ENCODE measurements around the gene CDCA8.

CDCA8 gene

GRCh38 chr1:37692078-37692833 is at the start of gene CDCA8:
Gene CDCA8, plus strand, starts transcription at chr1:37692516. Its CDS starts 175 bp downstream, at chr1:37692691.
- in situ Hi-C loops (cut with MboI; ENCODE audit: low sequenced_read_pairs, unreplicated experiment) = no loop called here
- DNase-seq (ENCODE audit: low spot score) = peak; percentile 99
- TF ChIP-seq CTCF (IDR thresholded peaks at IDR 0.05; ENCODE audit: borderline replicate concordance, control extremely low read depth, extremely low read depth, insufficient read depth, missing control alignments) = peak; percentile 67

GRCh38 chr1:37647281-37647680 is 45.0 kb upstream of the CDCA8 start:
- no peak for DNase-seq (ENCODE audit: low spot score)
- TF ChIP-seq CTCF (IDR thresholded peaks at IDR 0.05; ENCODE audit: borderline replicate concordance, control extremely low read depth, extremely low read depth, insufficient read depth, missing control alignments) = no peak
- in situ Hi-C loops (cut with MboI; ENCODE audit: low sequenced_read_pairs, unreplicated experiment) = no loop called here

- no peak for DNase-seq (ENCODE audit: low spot score)
- no peak for TF ChIP-seq CTCF (IDR thresholded peaks at IDR 0.05; ENCODE audit: borderline replicate concordance, control extremely low read depth, extremely low read depth, insufficient read depth, missing control alignments)
- in situ Hi-C loops (cut with MboI; ENCODE audit: low sequenced_read_pairs, unreplicated experiment) = no loop called here
Observed at GRCh38 chr1:37650173-37650572, 42.1 kb upstream of the CDCA8 start.

GRCh38 chr1:37650721-37651120 is 41.6 kb upstream of the CDCA8 start:
- no peak for DNase-seq (ENCODE audit: low spot score)
- in situ Hi-C loops (cut with MboI; ENCODE audit: low sequenced_read_pairs, unreplicated experiment) = no loop called here
- no peak for TF ChIP-seq CTCF (IDR thresholded peaks at IDR 0.05; ENCODE audit: borderline replicate concordance, control extremely low read depth, extremely low read depth, insufficient read depth, missing control alignments)

GRCh38 chr1:37651803-37652202 is 40.5 kb upstream of the CDCA8 start:
- DNase-seq (ENCODE audit: low spot score) = no peak
- in situ Hi-C loops (cut with MboI; ENCODE audit: low sequenced_read_pairs, unreplicated experiment) = no loop called here
- no peak for TF ChIP-seq CTCF (IDR thresholded peaks at IDR 0.05; ENCODE audit: borderline replicate concordance, control extremely low read depth, extremely low read depth, insufficient read depth, missing control alignments)

- DNase-seq (ENCODE audit: low spot score) = no peak
- TF ChIP-seq CTCF (IDR thresholded peaks at IDR 0.05; ENCODE audit: borderline replicate concordance, control extremely low read depth, extremely low read depth, insufficient read depth, missing control alignments) = no peak
- in situ Hi-C loops (cut with MboI; ENCODE audit: low sequenced_read_pairs, unreplicated experiment) = no loop called here
Observed at GRCh38 chr1:37652976-37653375, 39.3 kb upstream of the CDCA8 start.

Data from GM13976 (cell line).